H9 (cell line): ENCODE data around the gene OSBPL1A. TPM values are rescaled to one million over a fixed set of nuclear protein-coding genes. Genes with fewer than 3 reads are reported as not detected.

ENCODE experiments used
- DNase-seq: peaks from one replicate; pipeline ENCODE4 v3.0.0-alpha.2; 2017
- H2AFZ ChIP-seq: one replicate; pipeline ENCODE4 v1.6.1; 2013; ENCODE audit warnings: mild to moderate bottlenecking, low read length, control low read depth, moderate library complexity
- H2AK5ac ChIP-seq: 2 replicates; pipeline ENCODE4 v1.6.1; 2013; ENCODE audit warnings: low read length, control low read depth, mixed read lengths; ENCODE audit not compliant: insufficient read length
- H2BK120ac ChIP-seq: one replicate; pipeline ENCODE4 v1.6.1; 2013; ENCODE audit warnings: low read depth, mild to moderate bottlenecking, low read length, control low read depth, inconsistent platforms; ENCODE audit not compliant: poor library complexity, severe bottlenecking
- H2BK12ac ChIP-seq: 2 replicates; pipeline ENCODE4 v1.6.1; 2013; ENCODE audit warnings: low read length, control low read depth, mixed read lengths, low read depth; ENCODE audit not compliant: insufficient read length
- H2BK15ac ChIP-seq: 2 replicates; pipeline ENCODE4 v1.6.1; 2013; ENCODE audit warnings: low read depth, low read length, control low read depth
- H2BK20ac ChIP-seq: one replicate; pipeline ENCODE4 v1.6.1; 2013; ENCODE audit warnings: low read depth, mild to moderate bottlenecking, low read length, control low read depth, inconsistent platforms; ENCODE audit not compliant: poor library complexity, severe bottlenecking
- H2BK5ac ChIP-seq: 2 replicates; pipeline ENCODE4 v1.6.1; 2013; ENCODE audit warnings: low read length, control low read depth, mixed read lengths; ENCODE audit not compliant: insufficient read length
- H3K14ac ChIP-seq: 2 replicates; pipeline ENCODE4 v1.6.1; 2013; ENCODE audit warnings: low read length, control low read depth; ENCODE audit not compliant: insufficient read depth
- H3K18ac ChIP-seq: 2 replicates; pipeline ENCODE4 v1.6.1; 2013; ENCODE audit warnings: low read depth, mild to moderate bottlenecking, mixed read lengths, low read length, control low read depth; ENCODE audit not compliant: insufficient read length
- H3K23ac ChIP-seq: 2 replicates; pipeline ENCODE4 v1.6.1; 2013; ENCODE audit warnings: low read length, control low read depth, mixed read lengths, low read depth; ENCODE audit not compliant: insufficient read length
- H3K23me2 ChIP-seq: 2 replicates; pipeline ENCODE4 v1.6.1; 2013; ENCODE audit warnings: low read depth, mild to moderate bottlenecking, mixed read lengths, low read length, control low read depth; ENCODE audit not compliant: insufficient read length, poor library complexity, severe bottlenecking
- H3K27ac ChIP-seq: 2 replicates; pipeline ENCODE4 v1.5.1; 2013; ENCODE audit warnings: low read length, control low read depth, mixed read lengths, low read depth; ENCODE audit not compliant: insufficient read length
- H3K27me3 ChIP-seq: 2 replicates; pipeline ENCODE4 v1.6.1; 2013; ENCODE audit warnings: low read length, control low read depth, inconsistent platforms; ENCODE audit not compliant: insufficient read depth
- H3K4ac ChIP-seq: 2 replicates; pipeline ENCODE4 v1.6.1; 2013; ENCODE audit warnings: low read depth, mild to moderate bottlenecking, control low read depth, inconsistent platforms, low read length, moderate library complexity
- H3K4me1 ChIP-seq: 2 replicates; pipeline ENCODE4 v1.6.1; 2013; ENCODE audit warnings: low read length, control low read depth, inconsistent platforms; ENCODE audit not compliant: insufficient read depth
- H3K4me2 ChIP-seq: 2 replicates; pipeline ENCODE4 v1.6.1; 2013; ENCODE audit warnings: low read length, control low read depth, mixed read lengths; ENCODE audit not compliant: insufficient read length, insufficient read depth
- H3K56ac ChIP-seq: 2 replicates; pipeline ENCODE4 v1.6.1; 2013; ENCODE audit warnings: low read depth, mild to moderate bottlenecking, mixed read lengths, low read length, control low read depth; ENCODE audit not compliant: insufficient read length
- H3K79me1 ChIP-seq: 2 replicates; pipeline ENCODE4 v1.6.1; 2013; ENCODE audit warnings: low read depth, mild to moderate bottlenecking, moderate library complexity, low read length, control low read depth, inconsistent platforms; ENCODE audit not compliant: insufficient read depth, poor library complexity, severe bottlenecking
- H3K79me2 ChIP-seq: 2 replicates; pipeline ENCODE4 v1.6.1; 2013; ENCODE audit warnings: low read length, control low read depth, inconsistent platforms; ENCODE audit not compliant: insufficient read depth
- H3K9ac ChIP-seq: 2 replicates; pipeline ENCODE4 v1.6.1; 2013; ENCODE audit warnings: low read length, control low read depth, mixed read lengths; ENCODE audit not compliant: insufficient read length; ENCODE audit errors: extremely low read depth
- H3K9me3 ChIP-seq: one replicate; pipeline ENCODE4 v1.6.1; 2013; ENCODE audit warnings: low read depth, low read length, inconsistent platforms; ENCODE audit not compliant: control insufficient read depth
- H3T11ph ChIP-seq: one replicate; pipeline ENCODE4 v1.6.1; 2013; ENCODE audit warnings: mild to moderate bottlenecking, low read length, control low read depth, inconsistent platforms
- H4K20me1 ChIP-seq: one replicate; pipeline ENCODE4 v1.6.1; 2013; ENCODE audit not compliant: control insufficient read depth, insufficient read length, insufficient read depth
- H4K5ac ChIP-seq: 2 replicates; pipeline ENCODE4 v1.6.1; 2013; ENCODE audit warnings: low read depth, mild to moderate bottlenecking, mixed read lengths, low read length, control low read depth; ENCODE audit not compliant: insufficient read length
- H4K8ac ChIP-seq: replicated peaks from 2 replicates; pipeline ENCODE4 v1.6.1; 2013; ENCODE audit warnings: low read length, control low read depth, mixed read lengths, low read depth; ENCODE audit not compliant: insufficient read length
- H4K91ac ChIP-seq: 2 replicates; pipeline ENCODE4 v1.6.1; 2013; ENCODE audit warnings: low read depth, mild to moderate bottlenecking, moderate library complexity, mixed read lengths, low read length, control low read depth; ENCODE audit not compliant: insufficient read length
- H3K27ac Mint-ChIP-seq, 3 experiments: 2 replicates in 2 of 3; 3 replicates in 1 of 3; pipeline ENCODE4 v1.8.0; 2020 to 2021; ENCODE audit warnings: mixed read lengths in 3 of 3, mild to moderate bottlenecking in 1 of 3, moderate library complexity in 1 of 3
- H3K27me3 Mint-ChIP-seq: 2 replicates; pipeline ENCODE4 v1.8.0; 2021; ENCODE audit warnings: low read depth, mild to moderate bottlenecking, moderate library complexity, mixed read lengths
- H3K36me3 Mint-ChIP-seq, 3 experiments: 2 replicates in 2 of 3; 3 replicates in 1 of 3; pipeline ENCODE4 v1.8.0; 2020 to 2021; ENCODE audit warnings: low read depth in 3 of 3, mixed read lengths in 3 of 3; ENCODE audit not compliant: insufficient read depth in 1 of 3
- H3K4me1 Mint-ChIP-seq, 2 experiments: 2 replicates each; pipeline ENCODE4 v1.8.0; 2020; ENCODE audit warnings: mixed read lengths in 2 of 2
- H3K4me3 Mint-ChIP-seq, 2 experiments: 2 replicates in 1 of 2; 3 replicates in 1 of 2; pipeline ENCODE4 v1.8.0; 2020 to 2021; ENCODE audit warnings: mild to moderate bottlenecking in 2 of 2, mixed read lengths in 2 of 2, moderate library complexity in 1 of 2
- H3K9me3 Mint-ChIP-seq, 2 experiments: 2 replicates in 1 of 2; 3 replicates in 1 of 2; pipeline ENCODE4 v1.8.0; 2020; ENCODE audit warnings: mild to moderate bottlenecking in 2 of 2, mixed read lengths in 2 of 2, moderate library complexity in 1 of 2
- CTCF ChIP-seq: fragments of 200-600 bp; sonication (generic); conservative IDR thresholded peaks from 3 replicates; pipeline ENCODE4 v1.8.0; 2021; ENCODE audit warnings: antibody characterized with exemption, mild to moderate bottlenecking
- WGBS: extraction: QIAGEN DNeasy Blood & Tissue Kit; methylation state at CpG from one replicate; pipeline ENCODE4 v1.1.7; 2013; ENCODE audit warnings: missing lambda C conversion rate, low lambda C conversion rate, mixed read lengths; ENCODE audit not compliant: insufficient read length; ENCODE audit errors: extremely low coverage; 5-methylcytosine and 5-hydroxymethylcytosine counted together
- total RNA-seq: library from RNA; stranded (reverse); gene quantifications from 2 replicates; pipeline ENCODE4 v1.2.1, GENCODE V29; 2021

The OSBPL1A gene
- total RNA-seq, 1 experiment from 2014 or later = 33.9 TPM

DNA sequence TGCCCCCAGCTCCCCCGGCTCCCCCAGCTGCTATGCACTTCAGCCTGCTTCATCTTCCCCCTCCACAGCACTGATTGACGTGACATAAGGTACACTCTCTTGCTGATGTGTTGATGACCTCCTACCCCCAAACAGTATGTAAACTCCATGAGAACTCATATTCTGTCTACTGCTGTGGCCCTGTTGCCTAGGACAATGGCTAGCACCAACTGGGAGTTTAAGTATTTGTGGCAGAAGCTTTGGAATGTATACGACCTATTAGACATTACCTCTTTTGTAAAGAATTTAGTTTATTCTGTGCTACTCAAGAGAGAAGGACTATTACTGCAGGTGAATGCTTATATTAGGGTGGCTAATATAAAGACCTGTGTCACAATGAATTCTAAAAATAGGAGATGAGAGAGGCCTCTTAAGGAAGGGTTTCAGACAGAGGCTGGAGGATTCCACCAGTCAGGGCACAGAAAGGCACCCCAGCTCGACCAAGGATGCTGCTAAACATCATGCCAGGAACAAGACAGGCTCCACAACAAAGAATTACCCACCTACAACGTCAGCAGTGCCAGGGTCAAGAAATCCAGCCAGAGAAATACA, 198.2 kb downstream of the OSBPL1A start:
- Histone ChIP-seq H2BK120ac (no peak overlapping the region), H3K56ac (no peak overlapping the region), H4K91ac (no peak overlapping the region), H3K9ac (no peak overlapping the region), H4K20me1 (no peaks in the 10 kb centered on the region), H3K23ac (no peak overlapping the region), H3K9me3 (no peaks in the 10 kb centered on the region), H2BK20ac (no peak overlapping the region), H2AK5ac (no peak overlapping the region), H3K4me1 (no peaks in the 10 kb centered on the region), H2AFZ (no peak overlapping the region), H2BK15ac (no peak overlapping the region), H3K23me2 (no peaks in the 10 kb centered on the region), H3K18ac (no peak overlapping the region), H3T11ph (no peak overlapping the region), H4K8ac (no peak overlapping the region), H3K27ac (no peak overlapping the region), H3K4ac (no peak overlapping the region), H3K79me2 (no peaks in the 10 kb centered on the region), H2BK5ac (no peak overlapping the region), H3K79me1 (no peaks in the 10 kb centered on the region), H3K4me2 (no peak overlapping the region), H2BK12ac (no peak overlapping the region), H3K14ac (no peak overlapping the region), H3K27me3 (no peaks in the 10 kb centered on the region), H4K5ac (no peak overlapping the region)
- WGBS = no CpG with 5 or more reads among the region's 5 CpGs
- Mint-ChIP-seq H3K27me3 (no peaks in the 10 kb centered on the region), H3K4me1 (peaks cover 4 to 5% of the 10 kb centered on the region in 2 experiments), H3K9me3 (no peaks in the 10 kb centered on the region), H3K4me3 (no peak overlapping the region), H3K36me3 (no peaks in the 10 kb centered on the region; a peak in 2 of 7 replicates), H3K27ac (peak overlapping the region in 1 of 3 experiments; percentile 49; a peak in 1 of 7 replicates)
- no peak for DNase-seq
- TF ChIP-seq CTCF = no peak
